CD14-positive monocyte (primary cell): ENCODE measurements around the gene E2F7. TPM values are rescaled to one million over a fixed set of nuclear protein-coding genes. Genes with fewer than 3 reads are reported as not detected.

Experiments used
- DNase-seq, 3 donors: peaks; one replicate each; pipeline ENCODE4 v3.0.0-alpha.2; 2011 to 2022
- H2AFZ ChIP-seq: 2 replicates; pipeline ENCODE4 v1.6.0; 2012; ENCODE audit warnings: mild to moderate bottlenecking, low read depth, low read length, inconsistent platforms; ENCODE audit not compliant: insufficient read depth, poor library complexity, severe bottlenecking
- H3K27ac ChIP-seq, 2 donors: 1 replicate in 1 of 2; 2 replicates in 1 of 2; pipeline ENCODE4 v1.5.1; 2012 to 2013; ENCODE audit warnings: low read length in 2 of 2, control low read depth in 1 of 2, inconsistent platforms in 1 of 2, low read depth in 1 of 2, mild to moderate bottlenecking in 1 of 2
- H3K27me3 ChIP-seq, 2 donors: one replicate each; pipeline versions ENCODE4 v1.6.0 to v1.6.1; 2011 to 2013; ENCODE audit warnings: low read length in 2 of 2; ENCODE audit not compliant: control insufficient read depth in 2 of 2, insufficient read depth in 2 of 2
- H3K36me3 ChIP-seq, 2 donors: replicated peaks in 1 of 2; 1 replicate in 1 of 2; 2 replicates in 1 of 2; pipeline versions ENCODE4 v1.5.1 to v1.6.1; 2012 to 2013; ENCODE audit warnings: low read length in 2 of 2, control low read depth in 1 of 2, inconsistent platforms in 1 of 2, mild to moderate bottlenecking in 1 of 2; ENCODE audit not compliant: insufficient read depth in 2 of 2, control insufficient read depth in 1 of 2
- H3K4me1 ChIP-seq, 2 donors: 1 replicate in 1 of 2; 2 replicates in 1 of 2; pipeline versions ENCODE4 v1.5.1 to v1.6.1; 2012 to 2013; ENCODE audit warnings: low read length in 2 of 2, control low read depth in 1 of 2, inconsistent platforms in 1 of 2, mild to moderate bottlenecking in 1 of 2, moderate library complexity in 1 of 2; ENCODE audit not compliant: insufficient read depth in 2 of 2, control insufficient read depth in 1 of 2
- H3K4me2 ChIP-seq: replicated peaks from 2 replicates; pipeline ENCODE3; 2012; ENCODE audit warnings: low read length, moderate library complexity, mild to moderate bottlenecking; ENCODE audit not compliant: poor library complexity, severe bottlenecking; ENCODE audit errors: extremely low read depth
- H3K4me3 ChIP-seq, 3 experiments: fragments of 200-600 bp in 1 of 3; sonication (generic) in 1 of 3; replicated peaks in 1 of 3; 1 replicate in 2 of 3; 2 replicates in 1 of 3; pipeline ENCODE4 v1.5.1; 2011 to 2013; ENCODE audit warnings: low read length in 3 of 3, mild to moderate bottlenecking in 3 of 3, control low read depth in 2 of 3, low read depth in 2 of 3, inconsistent platforms in 1 of 3, moderate library complexity in 1 of 3
- H3K79me2 ChIP-seq: 2 replicates; pipeline ENCODE4 v1.6.0; 2012; ENCODE audit warnings: mild to moderate bottlenecking, control low read depth, inconsistent platforms, low read length, moderate library complexity; ENCODE audit not compliant: insufficient read depth
- H3K9ac ChIP-seq: 2 replicates; pipeline ENCODE4 v1.6.0; 2017; ENCODE audit warnings: low read length, mild to moderate bottlenecking; ENCODE audit not compliant: insufficient read depth, poor library complexity, severe bottlenecking
- H3K9me3 ChIP-seq, 2 donors: replicated peaks in 1 of 2; 1 replicate in 1 of 2; 2 replicates in 1 of 2; pipeline versions ENCODE4 v1.5.1 to v1.6.1; 2012 to 2013; ENCODE audit warnings: low read length in 2 of 2, control low read depth in 1 of 2; ENCODE audit not compliant: control insufficient read depth in 1 of 2, insufficient read depth in 1 of 2
- H4K20me1 ChIP-seq: 2 replicates; pipeline ENCODE4 v1.6.0; 2012; ENCODE audit warnings: mild to moderate bottlenecking, low read length, control low read depth, moderate library complexity; ENCODE audit not compliant: insufficient read depth
- H3K27ac Mint-ChIP-seq, 7 donors: one replicate each; pipeline ENCODE4 v1.8.0; 2020; ENCODE audit warnings: mild to moderate bottlenecking in 7 of 7, mixed read lengths in 7 of 7, moderate library complexity in 6 of 7, inconsistent platforms in 2 of 7
- H3K27me3 Mint-ChIP-seq, 3 donors: one replicate each; pipeline ENCODE4 v1.8.0; 2021 to 2022; ENCODE audit warnings: low read depth in 3 of 3, mild to moderate bottlenecking in 3 of 3, mixed read lengths in 3 of 3, moderate library complexity in 3 of 3, inconsistent platforms in 1 of 3
- H3K36me3 Mint-ChIP-seq, 2 donors: one replicate each; pipeline ENCODE4 v1.8.0; 2020; ENCODE audit warnings: mixed read lengths in 2 of 2, inconsistent platforms in 1 of 2, mild to moderate bottlenecking in 1 of 2
- H3K4me1 Mint-ChIP-seq: one replicate; pipeline ENCODE4 v1.8.0; 2020; ENCODE audit warnings: mild to moderate bottlenecking, mixed read lengths
- H3K4me3 Mint-ChIP-seq, 2 donors: one replicate each; pipeline ENCODE4 v1.8.0; 2020; ENCODE audit warnings: mild to moderate bottlenecking in 2 of 2, mixed read lengths in 2 of 2, moderate library complexity in 1 of 2
- H3K9me3 Mint-ChIP-seq, 7 donors: one replicate each; pipeline ENCODE4 v1.8.0; 2020 to 2022; ENCODE audit warnings: mixed read lengths in 7 of 7, mild to moderate bottlenecking in 6 of 7, moderate library complexity in 6 of 7, inconsistent platforms in 2 of 7
- CTCF ChIP-seq: fragments of 200-600 bp; IDR thresholded peaks from one replicate; pipeline ENCODE4 v1.8.0; 2022; ENCODE audit warnings: antibody characterized with exemption, mild to moderate bottlenecking
- WGBS: methylation state at CpG from one replicate; pipeline ENCODE4 v1.1.5; 2013; ENCODE audit warnings: missing lambda C conversion rate; ENCODE audit not compliant: insufficient coverage; 5-methylcytosine and 5-hydroxymethylcytosine counted together
- intact Hi-C, 2 donors: fragments of 100-400 bp; cut with micrococcal nuclease; formaldehyde crosslinking; loops; one replicate each; pipeline versions ENCODE4 v1.15.0 to v1.15.1; 2023
- polyA plus RNA-seq, 3 donors: library from polyadenylated mRNA; depleted of rRNA in 1 of 3; unstranded in 2 of 3; stranded (reverse) in 1 of 3; fragments of 300-500 nt in 2 of 3; fragments of >200 nt in 1 of 3; fragmentation: Illumina TruSeq in 2 of 3; gene quantifications; 1 replicate in 2 of 3; 2 replicates in 1 of 3; pipeline ENCODE4 v1.2.3, GENCODE V29; 2012 to 2021

E2F7 gene
- polyA plus RNA-seq, 3 donors, result not detected

DNA sequence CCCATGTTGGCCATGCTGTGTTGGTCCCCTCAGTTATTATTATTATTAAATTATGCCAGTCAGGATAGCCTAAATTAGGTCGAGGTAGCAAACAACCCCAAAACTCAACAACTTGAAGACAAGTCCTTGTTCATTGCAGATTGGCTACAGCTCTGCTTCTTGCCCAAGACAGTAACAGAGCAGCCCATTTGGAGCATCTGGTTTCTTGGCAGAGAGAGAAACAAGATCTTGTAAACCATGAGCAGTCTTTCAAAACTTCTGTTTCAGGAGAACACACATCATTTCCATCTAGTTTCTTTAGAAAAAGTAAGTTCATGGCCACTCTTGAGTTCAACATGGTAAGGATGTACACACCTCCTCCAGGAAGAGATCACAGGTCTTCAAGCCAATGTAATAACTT lies 52.3 kb downstream of the E2F7 start:
- H3K4me3 Mint-ChIP-seq, result no peak overlapping the region
- intact Hi-C loops, result no loop called here

GRCh38 chr12:77010691-77011548 lies 54.4 kb downstream of the E2F7 start:
- Histone ChIP-seq H4K20me1 (no peaks in the 10 kb centered on the region), H3K79me2 (no peaks in the 10 kb centered on the region), H3K4me3 (no peak overlapping the region), H2AFZ (no peak overlapping the region), H3K27ac (no peak overlapping the region), H3K4me1 (no peaks in the 10 kb centered on the region), H3K9me3 (no peaks in the 10 kb centered on the region), H3K27me3 (no peaks in the 10 kb centered on the region), H3K4me2 (no peak overlapping the region), H3K9ac (no peak overlapping the region), H3K36me3 (no peaks in the 10 kb centered on the region)
- H3K36me3 Mint-ChIP-seq, result no peaks in the 10 kb centered on the region
- H3K4me1 Mint-ChIP-seq, result peaks cover 5% of the 10 kb centered on the region
- peaks cover 0 to 4% (median 1%) of the 10 kb centered on the region in 3 donors for H3K27me3 Mint-ChIP-seq
- intact Hi-C loops, result no loop called here
- WGBS, result 10% methylated on average over 8 of the region's 9 CpGs
- H3K4me3 Mint-ChIP-seq, result no peak overlapping the region
- peak; percentile 13 to 38 (median 34) for DNase-seq
- peaks cover 0 to 3% (median 1%) of the 10 kb centered on the region in 7 donors for H3K9me3 Mint-ChIP-seq
- H3K27ac Mint-ChIP-seq, result no peak overlapping the region
- peak; percentile 84 for TF ChIP-seq CTCF

More for the DNA sequence above, 52.3 kb downstream of the E2F7 start:
- H3K9me3 Mint-ChIP-seq, result peaks cover 0 to 6% (median 4%) of the 10 kb centered on the region in 7 donors
- no peak overlapping the region for H3K27ac Mint-ChIP-seq
- no peak for TF ChIP-seq CTCF
- H3K9ac ChIP-seq, result no peak overlapping the region
- no peaks in the 10 kb centered on the region for H3K36me3 ChIP-seq
- H4K20me1 ChIP-seq, result no peaks in the 10 kb centered on the region
- no peaks in the 10 kb centered on the region for H3K27me3 ChIP-seq
- H3K79me2 ChIP-seq, result no peaks in the 10 kb centered on the region
- no peak overlapping the region for H3K4me2 ChIP-seq
- no peak overlapping the region for H3K27ac ChIP-seq
- H3K4me3 ChIP-seq, result no peak overlapping the region
- peaks cover 10% of the 10 kb centered on the region for H3K4me1 Mint-ChIP-seq
- no peaks in the 10 kb centered on the region for H3K9me3 ChIP-seq
- no peak for DNase-seq
- peaks cover 0 to 1% of the 10 kb centered on the region in 2 donors for H3K36me3 Mint-ChIP-seq
- H2AFZ ChIP-seq, result no peak overlapping the region
- no peaks in the 10 kb centered on the region for H3K4me1 ChIP-seq
- H3K27me3 Mint-ChIP-seq, result peaks cover 0 to 4% (median 1%) of the 10 kb centered on the region in 3 donors
- no CpG with 5 or more reads among the region's 1 CpG for WGBS
